Esophagus (tissue), 2 donors: ENCODE measurements around the gene CD300LD. TPM values are rescaled to one million over a fixed set of nuclear protein-coding genes. Genes with fewer than 3 reads are reported as not detected.
"Not testable (repeated sequence)": the region's sequence is repeated elsewhere in the genome, so short reads cannot be mapped to it uniquely, and the experiment has no call there.

Experiments
- H3K27ac ChIP-seq, 2 donors: one replicate each; pipeline ENCODE4 v1.5.1; 2013; ENCODE audit warnings: low read depth in 2 of 2, mild to moderate bottlenecking in 2 of 2, inconsistent platforms in 1 of 2, low read length in 1 of 2, moderate library complexity in 1 of 2
- H3K27me3 ChIP-seq, 2 donors: one replicate each; pipeline ENCODE4 v1.6.1; 2013; ENCODE audit warnings: low read length in 2 of 2, control low read depth in 1 of 2, mild to moderate bottlenecking in 1 of 2; ENCODE audit not compliant: insufficient read depth in 2 of 2, control insufficient read depth in 1 of 2
- H3K36me3 ChIP-seq, 2 donors: one replicate each; pipeline ENCODE4 v1.6.1; 2013; ENCODE audit warnings: low read length in 1 of 2; ENCODE audit not compliant: control insufficient read depth in 2 of 2, insufficient read depth in 2 of 2
- H3K4me1 ChIP-seq, 2 donors: one replicate each; pipeline ENCODE4 v1.6.1; 2013; ENCODE audit warnings: low read length in 1 of 2; ENCODE audit not compliant: control insufficient read depth in 2 of 2, insufficient read depth in 2 of 2
- H3K4me3 ChIP-seq, 2 donors: one replicate each; pipeline ENCODE4 v1.5.1; 2013; ENCODE audit warnings: low read length in 2 of 2, mild to moderate bottlenecking in 2 of 2, low read depth in 1 of 2, moderate library complexity in 1 of 2
- H3K9me3 ChIP-seq, 2 donors: one replicate each; pipeline ENCODE4 v1.6.1; 2013; ENCODE audit warnings: mild to moderate bottlenecking in 2 of 2, low read depth in 1 of 2, low read length in 1 of 2, moderate library complexity in 1 of 2; ENCODE audit not compliant: control insufficient read depth in 2 of 2, insufficient read depth in 1 of 2
- WGBS, 2 donors: extraction: QIAGEN DNeasy Blood & Tissue Kit; methylation state at CpG; one replicate each; pipeline ENCODE4 v1.1.7; 2013; 5-methylcytosine and 5-hydroxymethylcytosine counted together
- polyA plus RNA-seq, 2 donors: library from polyadenylated mRNA; stranded (reverse); fragments of 200-250 nt; gene quantifications; one replicate each; pipeline ENCODE4 v1.2.3, GENCODE V29; 2013
- donor health status: healthy with polysubstance abuse.
- donor health status: Bipolar disorder and iron deficiency.

Gene CD300LD
- polyA plus RNA-seq, 2 donors, result not detected

- WGBS, 2 donors, result 61 to 65% methylated on average over 7 of the region's 7 CpGs
- Histone ChIP-seq H3K4me1 (no peaks in the 10 kb centered on the region), H3K4me3 (no peak overlapping the region), H3K27ac (no peak overlapping the region), H3K27me3 (no peaks in the 10 kb centered on the region), H3K9me3 (peaks cover 0 to 3% of the 10 kb centered on the region in 2 donors), H3K36me3 (no peaks in the 10 kb centered on the region)
Measured at GRCh38 chr17:74579900-74580299, 12.2 kb downstream of the CD300LD start.

DNA sequence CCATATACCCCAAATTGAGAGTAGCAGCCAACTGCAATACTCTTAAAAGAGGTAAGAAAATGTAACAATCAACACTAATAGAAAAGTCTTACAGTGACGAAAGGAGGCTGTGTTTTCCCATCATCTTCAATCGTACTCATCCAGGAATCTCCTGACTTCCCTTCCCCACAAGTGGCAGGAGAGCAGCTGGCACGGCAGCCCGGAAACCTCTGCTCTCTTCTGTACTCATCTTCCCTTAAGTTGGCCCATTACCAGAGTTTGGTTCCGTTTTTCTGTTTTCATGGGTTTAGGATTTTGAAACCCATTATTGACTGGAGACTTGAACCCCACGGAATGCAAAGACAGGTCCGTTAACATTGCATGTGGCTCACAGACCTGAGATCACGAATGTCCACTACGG lies 13.1 kb downstream of the CD300LD start:
- Histone ChIP-seq H3K27ac (no peak overlapping the region), H3K36me3 (no peaks in the 10 kb centered on the region), H3K9me3 (no peaks in the 10 kb centered on the region), H3K27me3 (no peaks in the 10 kb centered on the region), H3K4me1 (no peaks in the 10 kb centered on the region), H3K4me3 (no peak overlapping the region)
- WGBS, 2 donors, result 76 to 83% methylated on average over 9 of the region's 9 CpGs

DNA sequence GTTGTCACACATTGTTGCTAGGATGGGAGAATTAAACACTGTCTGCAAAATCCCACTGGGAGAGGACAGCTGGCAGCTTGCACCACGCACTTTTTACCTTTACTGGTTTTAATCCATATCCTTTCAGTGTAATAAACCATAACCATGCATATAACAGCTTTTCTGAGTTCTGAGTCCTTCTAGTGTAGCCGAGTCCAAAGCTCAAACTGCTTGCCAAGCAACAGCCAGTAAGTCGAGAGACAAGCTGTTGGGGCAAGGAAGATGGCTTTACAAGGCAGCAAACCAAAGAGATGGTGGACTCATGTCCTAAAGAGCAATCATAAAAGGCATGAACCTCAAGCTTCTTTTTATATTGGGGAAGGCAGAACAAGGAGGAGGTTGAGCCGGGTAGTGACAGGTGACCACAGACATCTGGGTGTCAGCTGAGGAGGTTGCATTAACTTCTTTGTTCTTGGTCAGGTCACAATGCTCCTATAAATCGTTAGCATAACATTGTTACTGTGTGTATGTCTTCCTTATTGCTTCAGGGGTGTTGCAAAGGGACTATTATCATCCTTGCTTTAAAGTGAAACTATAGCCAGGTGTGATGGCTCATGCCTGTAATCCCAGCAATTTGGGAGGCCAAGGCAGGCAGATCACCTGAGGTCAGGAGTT lies 17.5 kb downstream of the CD300LD start:
- Histone ChIP-seq H3K27me3 (no peaks in the 10 kb centered on the region), H3K36me3 (no peaks in the 10 kb centered on the region), H3K27ac (no peak overlapping the region), H3K4me1 (peaks cover 0 to 3% of the 10 kb centered on the region in 2 donors), H3K9me3 (no peaks in the 10 kb centered on the region), H3K4me3 (no peak overlapping the region)
- WGBS, 2 donors, result 56 to 65% methylated on average over 5 of the region's 5 CpGs

DNA sequence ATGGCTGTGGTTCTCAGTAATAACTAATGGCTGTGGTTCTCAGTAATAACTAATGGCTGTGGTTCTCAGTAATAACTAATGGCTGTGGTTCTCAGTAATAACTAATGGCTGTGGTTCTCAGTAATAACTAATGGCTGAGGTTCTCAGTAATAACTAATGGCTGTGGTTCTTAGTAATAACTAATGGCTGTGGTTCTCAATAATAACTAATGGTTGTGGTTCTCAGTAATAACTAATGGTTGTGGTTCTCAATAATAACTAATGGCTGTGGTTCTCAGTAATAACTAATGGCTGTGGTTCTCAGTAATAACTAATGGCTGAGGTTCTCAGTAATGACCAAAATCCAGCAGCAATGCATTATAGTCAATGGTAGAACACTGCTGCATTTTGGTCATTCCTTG lies 18.4 kb downstream of the CD300LD start:
- H3K36me3 ChIP-seq, H3K4me1 ChIP-seq, H3K9me3 ChIP-seq, H3K4me3 ChIP-seq, H3K27me3 ChIP-seq, H3K27ac ChIP-seq: not testable (repeated sequence)

- H3K9me3 ChIP-seq, result no peaks in the 10 kb centered on the region
- 79 to 88% methylated on average over 3 of the region's 3 CpGs for WGBS, 2 donors
- H3K36me3 ChIP-seq, result no peaks in the 10 kb centered on the region
- no peaks in the 10 kb centered on the region for H3K27me3 ChIP-seq
- H3K27ac ChIP-seq, result no peak overlapping the region
- H3K4me3 ChIP-seq, result no peak overlapping the region
- peaks cover 0 to 11% of the 10 kb centered on the region in 2 donors for H3K4me1 ChIP-seq
Measured at GRCh38 chr17:74573169-74573568, 18.9 kb downstream of the CD300LD start.

DNA sequence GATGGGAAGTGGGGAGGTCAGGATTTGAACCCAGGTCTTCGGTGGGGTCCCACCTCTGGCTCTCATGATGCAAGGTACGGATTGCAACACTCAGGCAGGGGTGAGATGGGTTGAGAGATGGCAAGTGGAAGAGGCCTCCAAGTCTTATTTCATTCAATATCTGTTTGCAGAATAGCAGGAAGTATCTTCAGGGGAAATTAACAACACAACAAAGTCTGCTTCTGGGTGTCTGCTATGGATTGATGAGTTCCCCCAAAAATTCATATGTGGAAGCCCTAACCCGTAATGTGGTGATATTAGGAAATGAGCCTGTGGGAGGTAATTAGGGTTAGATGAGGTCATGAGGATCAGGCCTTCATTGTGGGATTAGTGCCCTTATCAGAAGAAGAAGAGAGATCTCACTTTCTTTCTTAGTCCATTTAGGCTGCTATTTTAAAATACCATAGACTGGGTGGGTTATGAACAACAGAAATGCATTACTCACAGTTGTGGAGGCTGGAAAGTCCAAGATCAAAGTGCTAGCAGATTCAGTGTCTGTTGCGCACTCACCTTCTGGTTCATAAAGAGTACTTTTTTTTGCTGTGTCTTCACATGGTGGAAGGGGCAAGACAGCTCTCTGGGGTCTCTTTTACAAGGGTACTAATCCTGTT lies 20.3 kb downstream of the CD300LD start:
- no peaks in the 10 kb centered on the region for H3K36me3 ChIP-seq
- no peak overlapping the region for H3K27ac ChIP-seq
- H3K4me1 ChIP-seq, result peaks cover 0 to 11% of the 10 kb centered on the region in 2 donors
- H3K27me3 ChIP-seq, result no peaks in the 10 kb centered on the region
- H3K9me3 ChIP-seq, result no peaks in the 10 kb centered on the region
- WGBS, 2 donors, result 83 to 84% methylated on average over 4 of the region's 4 CpGs
- H3K4me3 ChIP-seq, result no peak overlapping the region

GRCh38 chr17:74569020-74570003 lies 22.8 kb downstream of the CD300LD start:
- Histone ChIP-seq H3K36me3 (no peaks in the 10 kb centered on the region), H3K9me3 (no peaks in the 10 kb centered on the region), H3K27me3 (no peaks in the 10 kb centered on the region), H3K4me3 (no peak overlapping the region), H3K27ac (peak overlapping the region; percentile 76 to 93), H3K4me1 (peaks cover 0 to 11% of the 10 kb centered on the region in 2 donors)
- WGBS, 2 donors, result 40 to 46% methylated on average over 32 of the region's 32 CpGs

DNA sequence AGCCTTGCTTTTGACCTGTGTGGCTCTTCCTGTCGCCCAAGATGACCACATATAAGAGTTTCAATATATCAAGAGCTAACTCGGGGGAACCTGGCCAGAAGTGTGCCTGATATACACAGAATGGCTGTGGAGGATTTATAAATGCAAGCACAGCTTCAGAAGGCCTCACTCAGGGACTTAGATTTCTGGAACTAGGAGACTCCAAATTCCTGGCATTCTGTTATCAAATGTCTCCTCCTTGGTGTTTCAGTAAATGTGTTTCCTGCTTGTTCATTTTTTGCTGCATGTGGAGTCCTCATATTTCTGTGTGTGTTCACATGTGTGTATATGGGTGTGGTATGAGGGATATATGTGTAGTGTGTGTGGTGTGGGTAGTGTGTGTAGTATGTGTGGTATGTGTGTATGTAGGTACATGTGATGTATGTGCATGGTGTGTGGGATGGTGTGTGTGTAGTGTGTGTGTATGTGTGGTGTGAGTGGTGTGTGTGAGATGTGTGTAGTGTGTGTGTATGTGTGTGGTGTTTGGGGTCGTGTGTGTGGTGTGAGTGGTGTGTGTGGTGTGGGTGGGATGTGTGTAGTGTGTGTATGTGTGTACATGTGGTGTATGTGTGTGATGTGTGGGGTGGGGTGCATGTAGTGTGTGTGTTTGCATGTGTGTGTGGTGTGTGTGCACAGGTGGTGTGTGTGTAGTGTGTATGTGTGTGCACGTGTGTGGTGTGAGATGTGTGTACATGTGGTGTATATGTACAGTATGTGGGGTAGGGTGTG lies 23.8 kb downstream of the CD300LD start:
- Histone ChIP-seq H3K36me3 (no peaks in the 10 kb centered on the region), H3K27ac (no peak overlapping the region), H3K4me3 (no peak overlapping the region), H3K4me1 (peaks cover 0 to 11% of the 10 kb centered on the region in 2 donors), H3K27me3 (no peaks in the 10 kb centered on the region), H3K9me3 (no peaks in the 10 kb centered on the region)
- 79 to 80% methylated on average over 4 of the region's 4 CpGs for WGBS, 2 donors

GRCh38 chr17:74567397-74567796 lies 24.7 kb downstream of the CD300LD start, which contains the start of gene CD300H:
CD300H (minus strand) TSS chr17:74567509.
- 80 to 82% methylated on average over 2 of the region's 2 CpGs for WGBS, 2 donors
- Histone ChIP-seq H3K27ac (no peak within 1 kb of the TSS), H3K36me3 (no peaks in the 10 kb centered on the region), H3K4me1 (peaks cover 0 to 11% of the 10 kb centered on the region in 2 donors), H3K27me3 (no peaks in the 10 kb centered on the region), H3K4me3 (no peak within 1 kb of the TSS), H3K9me3 (no peaks in the 10 kb centered on the region)
